ENCODE results near the gene POLR3A.

POLR3A gene

GRCh38 chr10:77919713-77920108, 109.6 kb downstream of the POLR3A start:
- no peak for DNase-seq (ENCODE audit: low read depth in 1 of 2, low spot score in 1 of 2)

Data from stimulated activated CD4-positive, alpha-beta T cell treated with anti-CD3 and anti-CD28 coated beads, Interleukin-15, amount 100 ng/mL, for 1 hour (primary cell).